PFSK-1 (cell line): ENCODE measurements around the gene ELOVL6.

Source experiments
- FOXP2 ChIP-seq: optimal IDR thresholded peaks from 2 replicates; pipeline ENCODE3; 2011; ENCODE audit warnings: borderline replicate concordance, control low read depth, inconsistent platforms; ENCODE audit not compliant: insufficient read depth; ENCODE audit errors: extremely low read length, extremely low read depth
- POLR2AphosphoS5 ChIP-seq: IDR thresholded peaks from 2 replicates; pipeline ENCODE4 v1.6.1; 2012; ENCODE audit warnings: low read depth, mild to moderate bottlenecking, control low read depth, low read length, moderate library complexity
- SIN3A ChIP-seq: IDR thresholded peaks from 2 replicates; pipeline ENCODE4 v1.6.1; 2012; ENCODE audit warnings: mild to moderate bottlenecking, low read length, moderate library complexity, borderline replicate concordance; ENCODE audit not compliant: insufficient read depth
- TAF1 ChIP-seq: IDR thresholded peaks from 2 replicates; pipeline ENCODE4 v1.6.1; 2012; ENCODE audit warnings: low read length, control low read depth, borderline replicate concordance; ENCODE audit not compliant: insufficient read depth
- TF ChIP-seq, protein P1 (sequence below), 2 experiments: IDR thresholded peaks; 2 replicates each; pipeline versions ENCODE4 v1.6.1 to v1.8.0; 2011 to 2012; ENCODE audit warnings: low read depth in 2 of 2, low read length in 2 of 2, control low read depth in 1 of 2, inconsistent platforms in 1 of 2, mild to moderate bottlenecking in 1 of 2, moderate library complexity in 1 of 2; ENCODE audit not compliant: insufficient read depth in 1 of 2

ELOVL6 gene

DNA sequence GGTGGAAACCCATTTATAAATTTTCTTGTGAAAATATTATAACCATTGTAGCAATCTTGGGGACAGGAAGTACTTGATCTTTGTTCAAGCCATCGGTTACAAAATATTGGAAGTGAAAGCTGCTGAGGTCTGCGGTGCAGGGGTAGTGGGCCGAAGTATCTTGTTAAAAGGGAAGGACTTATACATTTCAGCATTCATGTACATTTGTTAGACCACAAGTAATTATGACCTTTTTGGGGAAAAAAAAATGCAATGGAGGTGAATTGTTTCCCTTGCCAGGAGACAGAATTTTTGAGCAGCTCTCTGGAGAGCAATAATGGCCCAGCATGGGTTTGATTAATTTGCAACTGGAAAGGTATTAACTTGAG, 164.4 kb downstream of the ELOVL6 start:
- no peak for TF ChIP-seq FOXP2
- no peak for TF ChIP-seq POLR2AphosphoS5
- TF ChIP-seq, protein P1, sequence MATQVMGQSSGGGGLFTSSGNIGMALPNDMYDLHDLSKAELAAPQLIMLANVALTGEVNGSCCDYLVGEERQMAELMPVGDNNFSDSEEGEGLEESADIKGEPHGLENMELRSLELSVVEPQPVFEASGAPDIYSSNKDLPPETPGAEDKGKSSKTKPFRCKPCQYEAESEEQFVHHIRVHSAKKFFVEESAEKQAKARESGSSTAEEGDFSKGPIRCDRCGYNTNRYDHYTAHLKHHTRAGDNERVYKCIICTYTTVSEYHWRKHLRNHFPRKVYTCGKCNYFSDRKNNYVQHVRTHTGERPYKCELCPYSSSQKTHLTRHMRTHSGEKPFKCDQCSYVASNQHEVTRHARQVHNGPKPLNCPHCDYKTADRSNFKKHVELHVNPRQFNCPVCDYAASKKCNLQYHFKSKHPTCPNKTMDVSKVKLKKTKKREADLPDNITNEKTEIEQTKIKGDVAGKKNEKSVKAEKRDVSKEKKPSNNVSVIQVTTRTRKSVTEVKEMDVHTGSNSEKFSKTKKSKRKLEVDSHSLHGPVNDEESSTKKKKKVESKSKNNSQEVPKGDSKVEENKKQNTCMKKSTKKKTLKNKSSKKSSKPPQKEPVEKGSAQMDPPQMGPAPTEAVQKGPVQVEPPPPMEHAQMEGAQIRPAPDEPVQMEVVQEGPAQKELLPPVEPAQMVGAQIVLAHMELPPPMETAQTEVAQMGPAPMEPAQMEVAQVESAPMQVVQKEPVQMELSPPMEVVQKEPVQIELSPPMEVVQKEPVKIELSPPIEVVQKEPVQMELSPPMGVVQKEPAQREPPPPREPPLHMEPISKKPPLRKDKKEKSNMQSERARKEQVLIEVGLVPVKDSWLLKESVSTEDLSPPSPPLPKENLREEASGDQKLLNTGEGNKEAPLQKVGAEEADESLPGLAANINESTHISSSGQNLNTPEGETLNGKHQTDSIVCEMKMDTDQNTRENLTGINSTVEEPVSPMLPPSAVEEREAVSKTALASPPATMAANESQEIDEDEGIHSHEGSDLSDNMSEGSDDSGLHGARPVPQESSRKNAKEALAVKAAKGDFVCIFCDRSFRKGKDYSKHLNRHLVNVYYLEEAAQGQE (IDR thresholded peaks at IDR 0.05; ENCODE audit: insufficient read depth in 1 of 2, low read depth in 2 of 2, low read length in 2 of 2) = no peak
- TF ChIP-seq SIN3A = no peak
- TF ChIP-seq TAF1 = no peak

DNA sequence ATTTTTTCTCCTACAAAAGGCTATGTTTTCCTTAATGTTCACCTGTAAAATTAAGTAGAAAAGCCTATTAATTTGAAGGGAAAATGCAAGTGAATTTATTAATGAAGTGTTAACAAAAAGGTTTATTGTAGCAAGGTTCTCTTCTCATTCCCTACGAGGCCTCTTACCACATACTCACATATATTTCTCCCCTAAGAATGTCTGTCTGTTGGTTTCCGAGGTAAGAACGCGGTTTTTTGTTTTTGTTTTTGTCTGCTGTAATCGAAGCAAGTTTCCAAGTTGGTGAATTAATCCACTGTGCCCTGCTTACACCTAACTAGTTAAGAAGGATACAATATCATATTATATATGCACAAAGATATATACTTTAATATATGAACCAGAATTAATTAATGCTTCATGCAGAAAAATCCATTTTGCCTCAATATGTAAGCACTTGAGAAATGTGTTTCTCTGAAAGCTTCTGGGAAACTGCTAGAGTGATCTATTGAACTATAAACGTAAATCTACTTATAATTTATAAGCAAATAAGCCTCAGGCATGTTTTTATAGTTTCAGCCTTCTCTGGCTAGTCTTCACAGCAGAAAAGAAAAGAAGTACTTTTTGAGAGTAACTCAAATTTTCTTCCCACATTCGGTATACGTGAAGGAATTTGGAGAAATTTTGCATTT, 164.9 kb downstream of the ELOVL6 start:
- TF ChIP-seq TAF1 (no peak), FOXP2 (no peak), SIN3A (no peak)
- TF ChIP-seq, protein P1 (IDR thresholded peaks at IDR 0.05; ENCODE audit: insufficient read depth in 1 of 2, low read depth in 2 of 2, low read length in 2 of 2) = no peak

DNA sequence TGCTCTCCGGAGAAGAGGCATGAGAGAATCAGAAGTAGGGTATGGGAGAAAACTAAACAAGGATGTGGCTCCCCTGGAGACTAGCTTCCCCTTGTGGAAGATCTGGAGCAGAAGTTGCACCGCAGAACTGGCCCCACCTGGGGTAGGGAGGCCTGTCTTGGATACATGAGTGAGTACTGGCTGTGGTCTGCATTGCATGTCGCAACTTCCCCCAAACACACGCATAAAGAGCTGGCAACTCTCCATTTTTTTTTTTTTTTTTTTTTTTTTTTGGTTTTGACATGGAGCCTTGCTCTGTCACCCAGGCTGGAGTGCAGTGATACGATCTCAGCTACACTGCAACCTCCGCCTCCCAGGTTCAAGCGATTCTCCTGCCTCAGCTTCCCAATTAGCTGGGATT, 165.8 kb downstream of the ELOVL6 start:
- no peak for TF ChIP-seq SIN3A
- TF ChIP-seq, protein P1 (IDR thresholded peaks at IDR 0.05; ENCODE audit: insufficient read depth in 1 of 2, low read depth in 2 of 2, low read length in 2 of 2) = no peak
- no peak for TF ChIP-seq TAF1
- TF ChIP-seq FOXP2 = no peak
- TF ChIP-seq POLR2AphosphoS5 = no peak

DNA sequence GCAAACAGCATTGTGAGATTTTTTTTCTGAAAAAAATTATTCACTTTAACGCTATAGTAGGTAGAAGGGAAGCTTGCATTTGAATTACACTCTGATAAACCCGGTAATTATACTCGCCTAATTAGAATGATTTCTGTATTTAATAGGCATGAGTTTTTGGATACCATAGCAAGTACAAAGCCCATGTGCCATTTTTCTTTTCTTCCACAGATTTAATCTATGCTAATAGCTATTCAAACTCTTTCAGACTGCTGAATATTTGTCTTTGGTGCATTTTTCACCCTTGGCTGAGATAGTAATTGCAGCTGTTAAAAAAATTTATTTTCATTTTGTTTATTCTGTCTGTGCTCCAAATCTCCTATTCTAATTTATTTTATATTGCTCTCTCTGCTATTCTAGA, 172.7 kb downstream of the ELOVL6 start:
- TF ChIP-seq TAF1 (no peak), FOXP2 (no peak), POLR2AphosphoS5 (no peak), SIN3A (no peak)
- TF ChIP-seq, protein P1 (IDR thresholded peaks at IDR 0.05; ENCODE audit: insufficient read depth in 1 of 2, low read depth in 2 of 2, low read length in 2 of 2) = no peak

DNA sequence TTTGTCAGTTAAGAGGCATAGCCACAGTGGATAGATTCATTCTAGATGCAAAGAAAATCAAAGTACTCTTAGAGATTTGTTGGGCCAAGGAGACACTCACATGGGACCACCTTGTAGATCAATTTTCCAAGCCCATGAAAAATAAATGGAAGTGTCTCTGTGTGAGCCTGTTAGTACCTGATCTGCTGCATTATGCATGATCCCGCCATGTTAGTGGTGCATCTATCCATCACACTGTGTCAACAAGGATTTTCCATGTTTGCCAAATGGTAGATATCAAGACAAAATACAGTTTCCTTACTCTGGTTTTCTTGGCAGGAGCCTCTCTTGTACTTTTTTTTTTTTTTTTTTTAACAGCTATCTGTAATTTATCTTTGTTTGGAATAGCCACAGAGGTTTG, 173.4 kb downstream of the ELOVL6 start:
- TF ChIP-seq POLR2AphosphoS5 (no peak), SIN3A (no peak)
